K562 (cell line): Measurements from ENCODE around the gene RPS10. TPM values are rescaled to one million over a fixed set of nuclear protein-coding genes. Genes with fewer than 3 reads are reported as not detected.

ENCODE experiments used
- ATAC-seq: fragments of 200-7000 bp; cut with Tn5 transposase; 3 replicates; pipeline ENCODE4 v1.9.1; 2020; ENCODE audit warnings: moderate library complexity
- BruUV-seq: library from RNA; stranded (reverse); fragments of 400-500 nt; replicated peaks from 2 replicates; lab custom pipeline; 2021; lab: Mats Ljungman, UMichigan
- CTCF ChIA-PET: fragments of 300-600 bp; formaldehyde crosslinking; extraction: SDS; loops from one replicate; lab custom pipeline; 2021; ENCODE audit warnings: low intra/inter-chr PET ratio; lab: Yijun Ruan, JAX
- POLR2A ChIA-PET: fragments of 300-600, 350-650 bp; sonication (Branson Sonifier 250); formaldehyde crosslinking; extraction: SDS; loops from one replicate; lab custom pipeline; 2021; ENCODE audit warnings: antibody characterized with exemption, inconsistent platforms; lab: Yijun Ruan, JAX
- DNase-seq, 4 experiments: peaks; one replicate each; pipeline versions ENCODE4 v3.0.0 to v3.0.0-alpha.2; 2011 to 2018; ENCODE audit warnings: low spot score in 3 of 4, mixed read lengths in 3 of 4; ENCODE audit errors: extremely low read depth in 1 of 4
- FAIRE-seq: peaks from 2 replicates; lab custom pipeline; 2011; peaks lifted over from hg19 to GRCh38; lab: Jason Lieb, UNC
- H2AFZ ChIP-seq: 2 replicates; pipeline ENCODE4 v1.6.0; 2011; ENCODE audit warnings: low read depth, low read length, control low read depth, inconsistent platforms
- H3K27ac ChIP-seq: fragments of 200-600 bp; 3 replicates; pipeline ENCODE4 v1.8.0; 2011; ENCODE audit warnings: low read depth, mild to moderate bottlenecking, control low read depth, inconsistent platforms, low read length, moderate library complexity, mixed read lengths; ENCODE audit errors: extremely low read depth
- H3K27me3 ChIP-seq, 2 experiments: fragments of 300-600 bp in 1 of 2; 2 replicates in 1 of 2; 3 replicates in 1 of 2; pipeline versions ENCODE4 v1.6.0 to v1.8.0; 2011; ENCODE audit warnings: inconsistent platforms in 2 of 2, low read length in 2 of 2, mild to moderate bottlenecking in 1 of 2, mixed read lengths in 1 of 2, moderate library complexity in 1 of 2; ENCODE audit not compliant: control insufficient read depth in 2 of 2, insufficient read depth in 2 of 2
- H3K36me3 ChIP-seq: fragments of 300-600 bp; 3 replicates; pipeline ENCODE4 v1.8.0; 2011; ENCODE audit warnings: mild to moderate bottlenecking, low read length, inconsistent platforms; ENCODE audit not compliant: control insufficient read depth, insufficient read depth
- H3K4me1 ChIP-seq, 2 experiments: fragments of 200-600 bp in 1 of 2; replicated peaks in 1 of 2; 2 replicates in 1 of 2; 3 replicates in 1 of 2; pipeline versions ENCODE4 v1.5.1 to v1.8.0; 2011; ENCODE audit warnings: inconsistent platforms in 2 of 2, low read length in 2 of 2, mild to moderate bottlenecking in 1 of 2, mixed read lengths in 1 of 2, moderate library complexity in 1 of 2; ENCODE audit not compliant: control insufficient read depth in 2 of 2, insufficient read depth in 2 of 2
- H3K4me2 ChIP-seq: 2 replicates; pipeline ENCODE4 v1.6.1; 2011; ENCODE audit warnings: low read length, control low read depth, inconsistent platforms, mixed read lengths; ENCODE audit not compliant: insufficient read depth
- H3K4me3 ChIP-seq: fragments of 200-600 bp; sonication (generic), shearing (Covaris generic); 2 replicates; pipeline ENCODE4 v1.5.1; 2016; ENCODE audit warnings: control low read depth, inconsistent platforms
- H3K79me2 ChIP-seq: fragments of 200-600 bp; 3 replicates; pipeline ENCODE4 v1.8.0; 2011; ENCODE audit warnings: low read length, inconsistent platforms; ENCODE audit not compliant: control insufficient read depth, insufficient read depth
- H3K9ac ChIP-seq, 2 experiments: 2 replicates each; pipeline versions ENCODE4 v1.6.0 to v1.6.1; 2011; ENCODE audit warnings: low read depth in 2 of 2, low read length in 2 of 2, control low read depth in 1 of 2, inconsistent platforms in 1 of 2, mild to moderate bottlenecking in 1 of 2, mixed read lengths in 1 of 2; ENCODE audit not compliant: insufficient read depth in 1 of 2
- H3K9me1 ChIP-seq: one replicate; pipeline ENCODE4 v1.6.0; 2011; ENCODE audit warnings: inconsistent platforms, mild to moderate bottlenecking, low read length, moderate library complexity; ENCODE audit not compliant: control insufficient read depth, insufficient read depth
- H3K9me3 ChIP-seq: replicated peaks from 2 replicates; pipeline ENCODE4 v1.5.1; 2011; ENCODE audit warnings: low read depth, low read length, inconsistent platforms; ENCODE audit not compliant: control insufficient read depth, insufficient read depth
- H4K20me1 ChIP-seq: replicated peaks from 2 replicates; pipeline ENCODE4 v1.6.1; 2011; ENCODE audit warnings: low read length, inconsistent platforms, mixed read lengths; ENCODE audit not compliant: control insufficient read depth, insufficient read depth
- ARID2 ChIP-seq: fragments of 450-650 bp; IDR thresholded peaks from 2 replicates; pipeline ENCODE4 v1.6.1; 2017; ENCODE audit warnings: antibody characterized with exemption, mild to moderate bottlenecking
- HDAC3 ChIP-seq: fragments of 450-650 bp; IDR thresholded peaks from 2 replicates; pipeline ENCODE4 v1.6.1; 2018; ENCODE audit warnings: borderline replicate concordance, mild to moderate bottlenecking, moderate library complexity; ENCODE audit not compliant: partially characterized antibody
- NCOA6 ChIP-seq: fragments of 450-650 bp; IDR thresholded peaks from 2 replicates; pipeline ENCODE4 v1.6.1; 2017; ENCODE audit warnings: mild to moderate bottlenecking
- RHOXF2B ChIP-seq: fragments of 250-450 bp; sonication (Bioruptor Pico); conservative IDR thresholded peaks from 2 replicates; pipeline ENCODE4 v1.5.1; 2021
- ZNF232 ChIP-seq: sonication (generic); formaldehyde crosslinking; IDR thresholded peaks from 2 replicates; pipeline ENCODE4 v1.8.0; 2022; ENCODE audit warnings: mild to moderate bottlenecking, missing genetic modification reagents
- ZNF384 ChIP-seq: IDR thresholded peaks from 2 replicates; pipeline ENCODE4 v1.6.1; 2012; ENCODE audit warnings: low read depth, low read length, improper control_type of control experiment
- WGBS: fragments of 100-300 bp; shearing (Covaris generic); methylation state at CpG from one replicate; pipeline ENCODE4 v1.1.6; 2016; ENCODE audit warnings: low coverage, mixed read lengths; ENCODE audit not compliant: insufficient coverage; ENCODE audit errors: missing lambda C conversion rate; 5-methylcytosine and 5-hydroxymethylcytosine counted together
- in situ Hi-C: fragments of 300-500 bp; cut with MboI; formaldehyde crosslinking; loops from 4 replicates; pipeline ENCODE4 v1.15.0; 2018; ENCODE audit warnings: inconsistent platforms, mixed read lengths
- intact Hi-C: fragments of 100-400 bp; cut with micrococcal nuclease; formaldehyde crosslinking; loops from 2 replicates; pipeline ENCODE4 v1.14.2; 2022
- polyA plus RNA-seq, 8 experiments: library from polyadenylated mRNA; depleted of rRNA in 4 of 8; stranded (reverse) in 5 of 8; unstranded in 3 of 8; fragments of >200 nt; fragmentation: Nextera tagmentation in 2 of 8; fragmentation: Illumina TruSeq in 1 of 8; extraction: Ambion mirVana in 2 of 8; extraction: Trizol in 1 of 8; gene quantifications; 2 replicates each; pipeline versions ENCODE4 v1.2.1 to v1.2.3, GENCODE V29; 2011 to 2014; ENCODE audit warnings: inconsistent platforms in 1 of 8, missing spikeins in 1 of 8
- total RNA-seq, 7 experiments: library from RNA; depleted of rRNA in 6 of 7; stranded (reverse); fragments of >200 nt in 6 of 7; fragmentation: Illumina TruSeq in 2 of 7; extraction: Trizol in 2 of 7; gene quantifications; 2 replicates each; pipeline versions ENCODE4 v1.2.1 to v1.2.3, GENCODE V29; 2011 to 2021; ENCODE audit warnings: low replicate concordance in 1 of 7
- TF ChIP-seq, protein P1 (sequence below): fragments of 250-450 bp; sonication (Bioruptor Pico); IDR thresholded peaks from 2 replicates; pipeline ENCODE4 v1.6.1; 2021; ENCODE audit warnings: mild to moderate bottlenecking

The RPS10 gene
- total and polyA plus RNA-seq, 9 of the 15 experiments (the other 6 are each of a cell fraction or from before 2014, with no cell fraction given) = 2,680 to 5,251 (median 3,876) TPM

DNA sequence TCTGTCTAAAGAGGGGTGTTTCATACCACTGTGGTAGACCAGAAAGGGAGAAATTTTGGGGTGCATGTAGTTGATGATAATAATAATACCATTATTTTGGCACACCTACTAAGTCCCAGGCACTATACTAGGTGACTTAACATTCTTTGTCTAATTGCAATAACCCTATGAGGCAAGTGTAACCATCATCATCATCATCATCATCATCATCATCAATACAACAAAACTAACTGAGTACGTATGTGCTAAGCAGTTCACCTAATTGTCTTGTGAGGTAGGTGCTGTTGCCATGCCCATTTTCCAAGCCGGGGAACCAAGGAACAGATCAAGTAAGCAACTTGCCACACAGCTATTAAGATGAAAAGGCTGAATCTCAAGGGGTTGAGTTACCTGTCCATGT is 37.4 kb upstream of the RPS10 start:
- 51% methylated on average over 2 of the region's 2 CpGs for WGBS
- in situ Hi-C loops = loop anchor here (25.0 kb wide), 1 partner anchor 674 kb away; the partner anchor contains the start of gene TCP11
- H3K27me3 ChIP-seq = no peaks in the 10 kb centered on the region
- no peaks in the 10 kb centered on the region for H3K9me1 ChIP-seq
- H3K79me2 ChIP-seq = no peaks in the 10 kb centered on the region
- peaks cover 9 to 21% of the 10 kb centered on the region in 2 experiments; a peak in 4 of 5 replicates for H3K4me1 ChIP-seq
- no peak overlapping the region for H3K27ac ChIP-seq
- no peaks in the 10 kb centered on the region for H3K36me3 ChIP-seq
- ChIA-PET POLR2A (interaction anchor here (1.0 to 1.3 kb wide), 4 partner anchors 8 to 38 kb away, joined by 3 to 5 read pairs (median 4); partner anchors contain the start of gene RPS10), CTCF (interaction anchor here (1.1 kb wide), 1 partner anchor 145 kb away, joined by 3 read pairs; no protein-coding TSS in a partner anchor)
- no TSS peak for BruUV-seq
- no peaks in the 10 kb centered on the region for H4K20me1 ChIP-seq
- TF ChIP-seq ZNF232 (CRISPR knock-in tag) (no peak), HDAC3 (no peak), NCOA6 (no peak), RHOXF2B (CRISPR knock-in tag) (no peak), ARID2 (no peak), ZNF384 (no peak)
- TF ChIP-seq, protein P1, sequence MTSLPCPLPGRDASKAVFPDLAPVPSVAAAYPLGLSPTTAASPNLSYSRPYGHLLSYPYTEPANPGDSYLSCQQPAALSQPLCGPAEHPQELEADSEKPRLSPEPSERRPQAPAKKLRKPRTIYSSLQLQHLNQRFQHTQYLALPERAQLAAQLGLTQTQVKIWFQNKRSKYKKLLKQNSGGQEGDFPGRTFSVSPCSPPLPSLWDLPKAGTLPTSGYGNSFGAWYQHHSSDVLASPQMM (CRISPR knock-in tag) = no peak
- H3K4me3 ChIP-seq = no peak overlapping the region
- H2AFZ ChIP-seq = no peak overlapping the region
- H3K4me2 ChIP-seq = no peak overlapping the region
- DNase-seq (no peak), FAIRE-seq (peak; percentile 15), ATAC-seq (no peak)
- intact Hi-C loops = no loop called here
- no peaks in the 10 kb centered on the region for H3K9me3 ChIP-seq
- no peak overlapping the region for H3K9ac ChIP-seq
